Measurements from ENCODE around the gene TEX36. TPM values are rescaled to one million over a fixed set of nuclear protein-coding genes. Genes with fewer than 3 reads are reported as not detected.
A peak's percentile ranks its signal among the peaks of the same experiment; 100 is the strongest.

Gene TEX36
- total RNA-seq, 4 donors from 2014 or later: not detected

DNA sequence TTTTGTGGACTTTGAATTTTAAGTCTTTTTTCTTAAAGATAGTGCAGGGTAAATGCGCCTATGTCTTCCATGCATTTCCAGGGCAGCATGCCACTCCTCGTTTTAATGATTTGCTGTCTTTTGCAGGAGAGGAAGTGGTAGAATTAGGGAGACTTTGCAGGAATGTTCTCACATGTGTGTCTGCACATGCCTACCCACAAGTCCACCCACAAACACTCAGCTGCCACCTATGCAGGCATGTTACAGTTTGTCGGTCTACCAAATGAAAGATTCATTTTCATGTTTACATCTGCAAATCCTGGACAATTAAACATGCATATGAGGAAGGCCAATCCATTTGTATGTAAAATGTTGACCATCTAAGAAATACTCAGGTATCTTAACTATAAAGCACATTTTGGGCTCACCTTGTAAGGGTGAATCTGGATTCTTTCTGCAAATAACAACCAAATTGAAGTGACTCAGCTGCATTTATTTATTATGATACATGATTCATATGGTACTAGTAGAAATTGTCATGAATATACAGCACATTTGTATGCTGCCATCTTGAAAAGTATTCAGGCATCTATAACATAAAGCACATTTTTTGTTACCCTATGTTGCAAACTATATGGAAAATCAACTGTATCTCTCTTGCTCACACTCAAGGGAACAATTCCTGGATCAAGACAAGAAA, 4.7 kb upstream of the TEX36 start:
- intact Hi-C loops (cut with DNase I; ENCODE audit: low total_unique reads): no loop called here
- no peak overlapping the region for H3K4me3 ChIP-seq (ENCODE audit: low read depth, poor library complexity, severe bottlenecking)
- TF ChIP-seq, protein P1, sequence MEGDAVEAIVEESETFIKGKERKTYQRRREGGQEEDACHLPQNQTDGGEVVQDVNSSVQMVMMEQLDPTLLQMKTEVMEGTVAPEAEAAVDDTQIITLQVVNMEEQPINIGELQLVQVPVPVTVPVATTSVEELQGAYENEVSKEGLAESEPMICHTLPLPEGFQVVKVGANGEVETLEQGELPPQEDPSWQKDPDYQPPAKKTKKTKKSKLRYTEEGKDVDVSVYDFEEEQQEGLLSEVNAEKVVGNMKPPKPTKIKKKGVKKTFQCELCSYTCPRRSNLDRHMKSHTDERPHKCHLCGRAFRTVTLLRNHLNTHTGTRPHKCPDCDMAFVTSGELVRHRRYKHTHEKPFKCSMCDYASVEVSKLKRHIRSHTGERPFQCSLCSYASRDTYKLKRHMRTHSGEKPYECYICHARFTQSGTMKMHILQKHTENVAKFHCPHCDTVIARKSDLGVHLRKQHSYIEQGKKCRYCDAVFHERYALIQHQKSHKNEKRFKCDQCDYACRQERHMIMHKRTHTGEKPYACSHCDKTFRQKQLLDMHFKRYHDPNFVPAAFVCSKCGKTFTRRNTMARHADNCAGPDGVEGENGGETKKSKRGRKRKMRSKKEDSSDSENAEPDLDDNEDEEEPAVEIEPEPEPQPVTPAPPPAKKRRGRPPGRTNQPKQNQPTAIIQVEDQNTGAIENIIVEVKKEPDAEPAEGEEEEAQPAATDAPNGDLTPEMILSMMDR (IDR thresholded peaks at IDR 0.05): no peak
- no peak for TF ChIP-seq POLR2A (IDR thresholded peaks at IDR 0.05)
- DNase-seq (ENCODE audit: low spot score in 2 of 2): no peak
- WGBS, 2 donors: 54 to 61% methylated on average over 3 of the region's 3 CpGs

DNA sequence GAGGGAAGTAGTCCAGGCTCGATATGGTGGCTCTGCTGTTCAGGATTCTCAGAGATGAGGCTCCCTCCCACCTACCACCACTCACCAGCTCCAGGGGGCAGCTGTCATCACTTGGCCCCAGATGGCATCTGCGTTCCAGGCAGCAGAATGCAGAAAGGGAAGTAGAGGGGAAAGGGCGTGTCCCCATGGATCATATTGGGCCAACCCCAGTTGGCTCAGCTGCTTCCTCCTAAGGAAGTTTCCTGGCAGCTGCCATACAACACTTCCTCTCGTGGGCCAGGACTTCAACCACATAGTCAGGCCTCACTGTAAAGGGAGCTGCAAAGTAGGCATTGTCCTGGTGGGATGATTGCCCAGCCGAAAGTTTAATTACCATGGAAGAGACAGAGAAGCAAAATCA, 1.6 kb upstream of the TEX36 start:
- intact Hi-C loops (cut with DNase I; ENCODE audit: low total_unique reads): no loop called here
- peak in 1 of 2 donors; percentile 73 for DNase-seq (ENCODE audit: low spot score in 2 of 2)
- 31 to 52% methylated on average over 5 of the region's 5 CpGs for WGBS, 2 donors
- no peak overlapping the region for H3K4me3 ChIP-seq (ENCODE audit: low read depth, poor library complexity, severe bottlenecking)
- no peak for TF ChIP-seq POLR2A (IDR thresholded peaks at IDR 0.05)
- TF ChIP-seq, protein P1 (IDR thresholded peaks at IDR 0.05): no peak

DNA sequence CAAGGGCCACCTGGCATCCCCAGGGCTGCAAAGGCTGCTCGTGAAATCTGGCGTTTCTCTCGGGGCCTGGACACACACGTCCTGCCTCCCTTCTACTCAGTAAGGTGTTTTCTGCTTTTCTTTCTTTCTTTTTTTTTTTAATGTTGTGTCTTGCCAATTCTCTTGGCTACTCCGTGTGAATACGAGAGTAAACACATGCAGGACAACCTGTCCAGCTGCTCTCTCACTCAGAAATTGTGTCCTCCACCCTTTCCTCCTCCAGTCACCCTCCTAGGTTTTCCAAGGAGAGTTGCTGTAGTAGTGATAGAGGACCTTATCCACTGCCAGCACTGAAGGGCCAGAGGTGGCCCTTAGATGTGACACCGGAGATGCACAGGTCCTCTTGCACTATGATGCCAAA, 858 bp upstream of the TEX36 start:
- intact Hi-C loops (cut with DNase I; ENCODE audit: low total_unique reads): no loop called here

DNA sequence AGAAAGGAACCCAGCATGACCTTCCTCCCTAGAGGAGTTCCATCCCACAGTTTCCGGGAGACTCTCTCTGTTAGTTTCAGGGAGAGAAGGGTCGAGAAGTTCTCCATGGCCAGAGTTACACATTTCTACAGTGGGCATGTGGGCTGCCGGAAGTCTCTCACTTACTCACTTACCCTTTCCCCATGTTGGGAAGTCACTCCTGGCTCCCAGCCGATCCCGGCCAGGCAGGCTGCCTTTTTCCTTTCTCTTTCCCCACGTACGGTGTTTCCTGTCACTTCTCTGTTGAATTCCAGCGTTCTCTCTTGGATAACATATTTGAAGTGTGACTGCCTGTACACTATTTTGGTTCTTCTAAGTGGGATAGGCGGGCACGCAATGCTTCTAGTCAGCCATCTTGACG, 3.5 kb downstream of the TEX36 start:
- WGBS, 2 donors: 68 to 71% methylated on average over 11 of the region's 11 CpGs
- intact Hi-C loops (cut with DNase I; ENCODE audit: low total_unique reads): no loop called here
- no peak overlapping the region for H3K4me3 ChIP-seq (ENCODE audit: low read depth, poor library complexity, severe bottlenecking)
- TF ChIP-seq, protein P1 (IDR thresholded peaks at IDR 0.05): no peak
- no peak for TF ChIP-seq POLR2A (IDR thresholded peaks at IDR 0.05)
- no peak for DNase-seq (ENCODE audit: low spot score in 2 of 2)

More for the DNA sequence above, 858 bp upstream of the TEX36 start:
- 72% methylated on average over 7 of the region's 7 CpGs for WGBS, 2 donors
- peak in 1 of 2 donors; percentile 26 for DNase-seq (ENCODE audit: low spot score in 2 of 2)
- no peak overlapping the region for H3K4me3 ChIP-seq (ENCODE audit: low read depth, poor library complexity, severe bottlenecking)
- TF ChIP-seq POLR2A (IDR thresholded peaks at IDR 0.05): no peak
- TF ChIP-seq, protein P1 (IDR thresholded peaks at IDR 0.05): no peak

DNA sequence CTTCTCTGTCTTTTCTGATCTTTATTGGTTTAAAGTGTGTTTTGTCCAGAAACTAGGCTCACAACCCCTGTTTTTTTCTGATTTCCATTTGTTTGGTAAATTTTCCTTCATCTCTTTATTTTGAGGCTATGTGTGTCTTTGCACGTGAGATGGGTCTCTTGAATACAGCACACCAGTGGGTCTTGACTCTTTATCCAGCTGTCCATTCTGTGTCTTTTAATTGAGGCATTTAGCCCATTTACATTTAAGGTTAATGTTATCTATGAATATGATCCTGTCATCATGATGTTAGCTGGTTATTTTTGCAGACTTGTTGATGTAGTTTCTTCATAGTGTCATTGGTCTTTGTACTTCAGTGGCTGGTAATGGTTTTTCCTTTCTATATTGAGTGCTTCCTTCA, 10.1 kb downstream of the TEX36 start:
- 75 to 87% methylated on average over 1 of the region's 1 CpG for WGBS, 2 donors
- intact Hi-C loops (cut with DNase I; ENCODE audit: low total_unique reads): no loop called here
- TF ChIP-seq POLR2A (IDR thresholded peaks at IDR 0.05): no peak
- TF ChIP-seq, protein P1 (IDR thresholded peaks at IDR 0.05): no peak
- DNase-seq (ENCODE audit: low spot score in 2 of 2): no peak
- H3K4me3 ChIP-seq (ENCODE audit: low read depth, poor library complexity, severe bottlenecking): no peak overlapping the region

DNA sequence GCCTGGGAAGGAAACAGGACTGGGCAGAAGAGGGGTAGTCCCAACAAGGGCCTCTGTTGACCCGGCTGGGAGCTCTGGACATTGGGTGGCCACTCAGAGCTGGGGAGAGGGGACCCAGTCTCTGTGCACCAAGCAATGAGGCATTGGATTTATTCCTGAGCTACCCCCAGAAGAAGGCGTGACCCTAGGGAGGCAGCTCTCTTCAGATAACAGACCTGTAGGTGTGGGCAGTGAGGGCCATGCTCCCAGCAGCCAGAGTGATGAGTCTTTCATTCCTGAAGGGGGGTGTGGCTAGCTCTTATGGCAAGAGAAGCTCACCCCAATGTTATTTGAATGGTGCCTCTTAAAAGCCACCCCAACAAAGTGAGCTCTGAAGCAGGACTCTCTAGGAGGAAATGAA, 20.4 kb downstream of the TEX36 start:
- H3K4me3 ChIP-seq (ENCODE audit: low read depth, poor library complexity, severe bottlenecking): no peak overlapping the region
- 92 to 100% methylated on average over 2 of the region's 2 CpGs for WGBS, 2 donors
- no peak for TF ChIP-seq POLR2A (IDR thresholded peaks at IDR 0.05)
- TF ChIP-seq, protein P1 (IDR thresholded peaks at IDR 0.05): no peak
- no peak for DNase-seq (ENCODE audit: low spot score in 2 of 2)
- intact Hi-C loops (cut with DNase I; ENCODE audit: low total_unique reads): no loop called here
